Measurements from ENCODE around the gene ZSCAN9.

DNA sequence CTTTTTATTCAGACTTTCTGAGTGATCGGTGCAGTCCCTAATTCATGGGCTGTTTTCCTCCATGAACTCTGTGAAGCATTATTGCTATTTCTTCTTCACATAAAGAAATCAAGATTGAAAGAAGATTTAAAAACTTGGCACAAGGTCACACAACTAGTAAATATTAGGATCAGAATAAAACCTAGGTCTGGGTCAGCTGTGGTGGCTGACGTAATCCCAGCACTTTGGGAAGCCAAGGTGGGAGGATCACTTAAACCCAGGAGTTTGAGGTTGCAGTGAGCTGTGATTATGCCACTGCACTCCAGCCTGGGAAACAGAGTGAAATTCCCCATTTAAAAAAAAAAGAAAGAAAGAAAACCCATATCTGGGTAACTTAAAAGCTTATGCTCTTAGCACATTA, 1.4 kb downstream of the ZSCAN9 start:
- TF ChIP-seq, protein P1, sequence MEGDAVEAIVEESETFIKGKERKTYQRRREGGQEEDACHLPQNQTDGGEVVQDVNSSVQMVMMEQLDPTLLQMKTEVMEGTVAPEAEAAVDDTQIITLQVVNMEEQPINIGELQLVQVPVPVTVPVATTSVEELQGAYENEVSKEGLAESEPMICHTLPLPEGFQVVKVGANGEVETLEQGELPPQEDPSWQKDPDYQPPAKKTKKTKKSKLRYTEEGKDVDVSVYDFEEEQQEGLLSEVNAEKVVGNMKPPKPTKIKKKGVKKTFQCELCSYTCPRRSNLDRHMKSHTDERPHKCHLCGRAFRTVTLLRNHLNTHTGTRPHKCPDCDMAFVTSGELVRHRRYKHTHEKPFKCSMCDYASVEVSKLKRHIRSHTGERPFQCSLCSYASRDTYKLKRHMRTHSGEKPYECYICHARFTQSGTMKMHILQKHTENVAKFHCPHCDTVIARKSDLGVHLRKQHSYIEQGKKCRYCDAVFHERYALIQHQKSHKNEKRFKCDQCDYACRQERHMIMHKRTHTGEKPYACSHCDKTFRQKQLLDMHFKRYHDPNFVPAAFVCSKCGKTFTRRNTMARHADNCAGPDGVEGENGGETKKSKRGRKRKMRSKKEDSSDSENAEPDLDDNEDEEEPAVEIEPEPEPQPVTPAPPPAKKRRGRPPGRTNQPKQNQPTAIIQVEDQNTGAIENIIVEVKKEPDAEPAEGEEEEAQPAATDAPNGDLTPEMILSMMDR (IDR thresholded peaks at IDR 0.05) = no peak
- TF ChIP-seq POLR2A (IDR thresholded peaks at IDR 0.05) = no peak
